Endothelial cell of umbilical vein (primary cell): ENCODE results near the gene CCAR1.
"Not testable (repeated sequence)": the region's sequence is repeated elsewhere in the genome, so short reads cannot be mapped to it uniquely, and the experiment has no call there.

Experiments
- CTCF ChIP-seq, 2 donors: IDR thresholded peaks; 1 replicate in 1 of 2; 2 replicates in 1 of 2; pipeline ENCODE4 v1.5.1; 2011; ENCODE audit warnings: low read length in 2 of 2, mild to moderate bottlenecking in 2 of 2, moderate library complexity in 2 of 2, control low read depth in 1 of 2, inconsistent platforms in 1 of 2, low read depth in 1 of 2; ENCODE audit not compliant: insufficient read depth in 1 of 2; ENCODE audit errors: extremely low read depth in 1 of 2
- EZH2 ChIP-seq: IDR thresholded peaks from 2 replicates; pipeline ENCODE4 v1.6.1; 2012; ENCODE audit warnings: borderline replicate concordance, low read depth, mild to moderate bottlenecking, moderate library complexity, low read length, inconsistent platforms; ENCODE audit not compliant: severe bottlenecking
- MAX ChIP-seq: IDR thresholded peaks from 2 replicates; pipeline ENCODE4 v1.6.1; 2011; ENCODE audit not compliant: insufficient read depth, insufficient read length
- MYC ChIP-seq: IDR thresholded peaks from one replicate; pipeline ENCODE4 v1.6.1; 2011; ENCODE audit warnings: mild to moderate bottlenecking, low read depth, low read length
- POLR2A ChIP-seq: IDR thresholded peaks from 2 replicates; pipeline ENCODE4 v1.6.1; 2012; ENCODE audit warnings: low read depth, mild to moderate bottlenecking, control low read depth, low read length
- POLR2AphosphoS5 ChIP-seq: IDR thresholded peaks from 2 replicates; pipeline ENCODE4 v1.6.1; 2012; ENCODE audit warnings: low read depth, mild to moderate bottlenecking, control low read depth, low read length, moderate library complexity; ENCODE audit not compliant: insufficient read depth

- TF ChIP-seq POLR2A; CTCF (IDR thresholded peaks at IDR 0.05; ENCODE audit: extremely low read depth in 1 of 2, insufficient read depth in 1 of 2, low read depth in 1 of 2, low read length in 2 of 2); EZH2; POLR2AphosphoS5; MYC; MAX: not testable (repeated sequence)
Observed at GRCh38 chr10:68828083-68828601, 107.1 kb downstream of the CCAR1 start.
